Measurements from ENCODE around the gene STK11IP.

Gene STK11IP

DNA sequence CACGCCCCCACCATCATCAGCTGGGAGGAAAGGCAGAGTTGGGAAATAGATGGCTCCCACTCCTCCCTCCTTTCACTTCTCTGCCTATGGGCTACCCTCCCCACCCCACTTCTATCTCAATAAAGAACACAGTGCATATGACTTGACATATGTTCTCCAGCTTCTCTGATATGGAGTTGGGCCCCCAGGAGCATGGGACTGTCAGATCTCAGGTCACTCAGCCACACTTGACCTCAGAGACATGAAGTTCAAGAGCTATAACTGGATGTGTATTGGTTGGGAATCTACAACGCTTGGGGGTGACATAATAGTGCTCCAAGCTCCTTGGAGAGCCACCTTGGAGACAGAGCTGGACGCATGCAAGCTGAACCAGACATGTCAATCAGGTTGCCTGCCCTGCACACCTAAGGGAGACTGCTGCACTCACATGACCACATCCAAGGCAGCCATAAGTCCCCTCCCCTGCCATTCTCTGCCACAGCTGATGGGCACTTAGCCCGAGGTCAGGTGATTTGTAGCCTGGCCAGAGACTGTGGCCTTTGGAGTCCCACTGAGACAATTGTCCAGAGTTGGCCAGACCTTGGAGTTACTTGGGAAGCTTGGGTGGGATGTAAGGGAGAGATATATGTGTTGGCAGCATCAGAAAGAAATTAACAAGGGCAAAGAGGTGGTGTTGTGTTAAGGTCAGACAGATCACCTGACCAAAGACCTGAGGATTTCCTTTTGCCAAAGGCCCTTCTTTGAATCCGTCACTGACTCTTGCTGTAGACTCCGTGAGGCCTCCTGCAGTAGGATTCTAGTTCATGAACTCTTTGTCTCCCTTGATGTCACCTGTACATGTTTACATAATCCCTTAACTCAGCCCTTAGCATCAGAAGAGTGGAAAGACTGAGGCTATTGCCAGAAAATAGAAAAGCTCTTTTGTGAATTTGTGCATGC lies 21.8 kb upstream of the STK11IP start:
- H3K79me2 ChIP-seq (ENCODE audit: control insufficient read depth, low read length), result no peaks in the 10 kb centered on the region
- H3K9me2 ChIP-seq (replicated peaks; ENCODE audit: control insufficient read depth, low read length), result no peaks in the 10 kb centered on the region
- no peak overlapping the region for H3K4me2 ChIP-seq (ENCODE audit: low read length)
- H3F3A ChIP-seq (ENCODE audit: control insufficient read depth, insufficient read depth), result no peaks in the 10 kb centered on the region
- H3K4me3 ChIP-seq (ENCODE audit: low read length), result no peak overlapping the region
- TF ChIP-seq, protein P1, sequence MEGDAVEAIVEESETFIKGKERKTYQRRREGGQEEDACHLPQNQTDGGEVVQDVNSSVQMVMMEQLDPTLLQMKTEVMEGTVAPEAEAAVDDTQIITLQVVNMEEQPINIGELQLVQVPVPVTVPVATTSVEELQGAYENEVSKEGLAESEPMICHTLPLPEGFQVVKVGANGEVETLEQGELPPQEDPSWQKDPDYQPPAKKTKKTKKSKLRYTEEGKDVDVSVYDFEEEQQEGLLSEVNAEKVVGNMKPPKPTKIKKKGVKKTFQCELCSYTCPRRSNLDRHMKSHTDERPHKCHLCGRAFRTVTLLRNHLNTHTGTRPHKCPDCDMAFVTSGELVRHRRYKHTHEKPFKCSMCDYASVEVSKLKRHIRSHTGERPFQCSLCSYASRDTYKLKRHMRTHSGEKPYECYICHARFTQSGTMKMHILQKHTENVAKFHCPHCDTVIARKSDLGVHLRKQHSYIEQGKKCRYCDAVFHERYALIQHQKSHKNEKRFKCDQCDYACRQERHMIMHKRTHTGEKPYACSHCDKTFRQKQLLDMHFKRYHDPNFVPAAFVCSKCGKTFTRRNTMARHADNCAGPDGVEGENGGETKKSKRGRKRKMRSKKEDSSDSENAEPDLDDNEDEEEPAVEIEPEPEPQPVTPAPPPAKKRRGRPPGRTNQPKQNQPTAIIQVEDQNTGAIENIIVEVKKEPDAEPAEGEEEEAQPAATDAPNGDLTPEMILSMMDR (IDR thresholded peaks at IDR 0.05; ENCODE audit: low read depth, low read length, poor library complexity, severe bottlenecking), result no peak
- TF ChIP-seq EZH2phosphoT487 (IDR thresholded peaks at IDR 0.05; ENCODE audit: borderline replicate concordance, low read length), result no peak
- H3K36me3 ChIP-seq (ENCODE audit: control insufficient read depth, low read length), result no peaks in the 10 kb centered on the region
- no peaks in the 10 kb centered on the region for H4K20me1 ChIP-seq (ENCODE audit: control insufficient read depth, insufficient read depth, low read depth, low read length)
- no peaks in the 10 kb centered on the region for H3K9me3 ChIP-seq (ENCODE audit: control insufficient read depth, insufficient read depth, low read length)
- H3K27ac ChIP-seq (ENCODE audit: low read depth, low read length), result no peak overlapping the region
- no peaks in the 10 kb centered on the region for H3K4me1 ChIP-seq (ENCODE audit: control insufficient read depth, low read length)
- H3K27me3 ChIP-seq (ENCODE audit: control insufficient read depth, low read length), result peaks cover 3% of the 10 kb centered on the region; the same call in 1 of the 2 replicates

DNA sequence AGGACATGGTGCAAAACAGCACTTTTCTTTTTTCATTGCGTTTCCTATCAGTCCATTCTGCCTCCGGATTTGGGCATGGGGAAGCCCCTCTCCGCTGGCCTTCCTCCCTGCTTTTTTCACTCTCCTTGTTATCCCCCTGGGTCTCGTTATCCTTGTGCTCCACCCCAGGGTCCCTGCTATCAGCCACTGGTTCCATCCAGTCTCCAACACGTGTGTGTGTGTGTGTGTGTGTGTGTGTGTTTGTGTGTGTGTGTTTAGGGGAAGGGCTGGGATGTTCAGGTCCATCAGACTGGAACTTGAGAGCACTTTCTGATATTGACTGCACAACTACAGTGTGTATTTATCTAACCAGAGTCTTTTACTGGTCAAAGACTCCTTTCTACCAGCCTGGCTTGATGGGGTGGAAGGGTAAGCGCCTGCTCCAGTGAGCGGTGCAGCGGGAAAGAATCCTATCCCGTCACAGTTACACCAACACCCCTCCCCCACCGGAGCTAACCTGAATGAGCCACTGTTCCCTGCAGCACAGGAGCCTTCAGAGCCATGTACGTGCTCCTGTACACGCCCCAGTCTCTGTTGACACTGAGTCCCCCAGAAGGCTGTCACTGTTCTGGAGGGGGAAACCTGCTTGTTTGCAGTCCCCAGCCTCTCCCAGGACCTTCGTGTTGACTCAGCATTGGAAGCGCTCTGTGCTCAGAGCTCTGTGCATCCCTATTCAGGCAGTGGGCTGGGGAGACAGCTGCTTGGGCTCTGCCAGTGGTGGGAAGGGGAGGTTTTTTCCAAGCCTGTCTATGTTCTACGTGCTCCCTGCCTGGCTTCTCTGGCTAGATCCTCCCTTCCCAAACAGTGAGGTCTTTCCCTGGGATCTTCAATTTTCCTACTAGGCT lies 20.9 kb upstream of the STK11IP start:
- no peak overlapping the region for H3K4me2 ChIP-seq (ENCODE audit: low read length)
- H3K4me3 ChIP-seq (ENCODE audit: low read length), result no peak overlapping the region

DNA sequence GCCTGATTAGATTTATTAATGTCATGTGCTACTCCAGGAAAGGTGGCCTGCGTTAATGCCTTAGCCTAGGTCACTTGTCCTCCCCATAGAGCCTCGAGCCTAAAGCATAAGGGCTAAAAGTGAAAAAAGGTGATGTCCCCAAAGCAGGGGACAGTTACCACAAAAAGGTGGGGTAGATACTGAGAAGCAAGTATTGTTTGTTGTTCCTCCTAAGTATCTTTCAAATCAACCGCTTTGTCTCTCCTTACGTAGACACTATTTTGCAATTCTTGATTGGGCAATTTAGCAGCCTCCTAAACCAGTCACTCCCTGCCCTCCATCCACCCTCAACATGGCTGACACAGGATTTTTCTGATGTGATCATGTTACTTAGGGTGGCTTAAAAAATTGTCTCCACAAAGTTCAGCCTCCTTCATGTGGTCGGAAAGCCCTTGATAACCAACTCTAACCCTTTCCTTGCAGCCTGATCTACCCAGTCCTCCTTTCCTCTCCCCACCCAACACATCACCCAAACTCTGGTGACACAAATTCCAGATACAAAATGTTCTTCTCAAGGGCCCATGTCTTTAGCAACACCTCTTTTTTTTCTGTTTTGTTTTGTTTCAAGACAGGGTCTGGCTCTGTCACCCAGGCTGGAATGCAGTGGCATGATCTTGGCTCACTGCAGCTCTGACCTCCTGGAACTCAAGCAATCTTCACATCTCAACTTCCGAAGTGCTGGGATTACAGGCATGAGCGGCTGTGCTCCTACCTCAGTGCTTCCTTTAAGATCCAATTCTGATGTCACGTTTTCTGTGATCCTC lies 18.6 kb upstream of the STK11IP start:
- H4K20me1 ChIP-seq (ENCODE audit: control insufficient read depth, insufficient read depth, low read depth, low read length), result no peaks in the 10 kb centered on the region
- H3K9me3 ChIP-seq (ENCODE audit: control insufficient read depth, insufficient read depth, low read length), result no peaks in the 10 kb centered on the region
- no peak overlapping the region for H3K4me3 ChIP-seq (ENCODE audit: low read length)
- H3K27ac ChIP-seq (ENCODE audit: low read depth, low read length), result no peak overlapping the region
- TF ChIP-seq EZH2phosphoT487 (IDR thresholded peaks at IDR 0.05; ENCODE audit: borderline replicate concordance, low read length), result no peak
- TF ChIP-seq, protein P1 (IDR thresholded peaks at IDR 0.05; ENCODE audit: low read depth, low read length, poor library complexity, severe bottlenecking), result no peak
- peaks cover 3% of the 10 kb centered on the region; the same call in 1 of the 2 replicates for H3K27me3 ChIP-seq (ENCODE audit: control insufficient read depth, low read length)
- no peaks in the 10 kb centered on the region for H3K4me1 ChIP-seq (ENCODE audit: control insufficient read depth, low read length)
- no peaks in the 10 kb centered on the region for H3F3A ChIP-seq (ENCODE audit: control insufficient read depth, insufficient read depth)
- no peaks in the 10 kb centered on the region for H3K79me2 ChIP-seq (ENCODE audit: control insufficient read depth, low read length)
- no peak overlapping the region for H3K4me2 ChIP-seq (ENCODE audit: low read length)
- no peaks in the 10 kb centered on the region for H3K9me2 ChIP-seq (replicated peaks; ENCODE audit: control insufficient read depth, low read length)
- no peaks in the 10 kb centered on the region for H3K36me3 ChIP-seq (ENCODE audit: control insufficient read depth, low read length)

More for the DNA sequence above, 20.9 kb upstream of the STK11IP start:
- no peaks in the 10 kb centered on the region for H3K79me2 ChIP-seq (ENCODE audit: control insufficient read depth, low read length)
- H3K9me2 ChIP-seq (replicated peaks; ENCODE audit: control insufficient read depth, low read length), result no peaks in the 10 kb centered on the region
- H3K27ac ChIP-seq (ENCODE audit: low read depth, low read length), result no peak overlapping the region
- no peaks in the 10 kb centered on the region for H3K36me3 ChIP-seq (ENCODE audit: control insufficient read depth, low read length)
- TF ChIP-seq, protein P1 (IDR thresholded peaks at IDR 0.05; ENCODE audit: low read depth, low read length, poor library complexity, severe bottlenecking), result no peak
- TF ChIP-seq EZH2phosphoT487 (IDR thresholded peaks at IDR 0.05; ENCODE audit: borderline replicate concordance, low read length), result no peak
- H3K9me3 ChIP-seq (ENCODE audit: control insufficient read depth, insufficient read depth, low read length), result no peaks in the 10 kb centered on the region
- H3K27me3 ChIP-seq (ENCODE audit: control insufficient read depth, low read length), result peaks cover 3% of the 10 kb centered on the region; the same call in 1 of the 2 replicates
- no peaks in the 10 kb centered on the region for H3K4me1 ChIP-seq (ENCODE audit: control insufficient read depth, low read length)
- no peaks in the 10 kb centered on the region for H4K20me1 ChIP-seq (ENCODE audit: control insufficient read depth, insufficient read depth, low read depth, low read length)
- H3F3A ChIP-seq (ENCODE audit: control insufficient read depth, insufficient read depth), result no peaks in the 10 kb centered on the region
